HCT116 (cell line): ENCODE measurements around the gene PIM3. TPM values are rescaled to one million over a fixed set of nuclear protein-coding genes. Genes with fewer than 3 reads are reported as not detected.

Source experiments
- ATAC-seq: fragments of 200-7000 bp; cut with Tn5 transposase; 2 replicates; pipeline ENCODE4 v1.9.1; 2020; ENCODE audit warnings: mild to moderate bottlenecking, moderate library complexity
- BruUV-seq: library from RNA; stranded (reverse); fragments of 400-500 nt; replicated peaks from 2 replicates; lab custom pipeline; 2021; lab: Mats Ljungman, UMichigan
- CTCF ChIA-PET: fragments of 300-600 bp; sonication (Branson Sonifier 250); formaldehyde crosslinking; loops from one replicate; lab custom pipeline; 2021; ENCODE audit warnings: antibody characterized with exemption; lab: Charles Lee
- POLR2A ChIA-PET: fragments of 300-600, 350-600 bp; sonication (Branson Sonifier 250); formaldehyde crosslinking; loops from one replicate; lab custom pipeline; 2021; ENCODE audit warnings: antibody characterized with exemption; lab: Charles Lee
- RAD21 ChIA-PET, 2 experiments: fragments of 300-600 bp; sonication (Branson Sonifier 250); formaldehyde crosslinking; loops; one replicate each; lab custom pipeline; 2023; ENCODE audit warnings: low total read pairs in 2 of 2; ENCODE audit not compliant: uncharacterized antibody in 2 of 2, unreplicated experiment in 2 of 2, low non-redundant PET in 1 of 2; lab: Charles Lee
- DNase-seq: peaks from one replicate; pipeline ENCODE4 v3.0.0-alpha.2; 2010; ENCODE audit warnings: low read depth, low spot score
- H2AFZ ChIP-seq: fragments of 200-600 bp; shearing (Covaris generic), sonication (generic); 2 replicates; pipeline ENCODE4 v1.6.1; 2017; ENCODE audit warnings: low read depth, mixed run types, mixed read lengths, antibody characterized with exemption, low read length; ENCODE audit not compliant: poor library complexity, severe bottlenecking
- H3K27ac ChIP-seq: 2 replicates; pipeline ENCODE4 v1.5.1; 2012; ENCODE audit warnings: low read depth, low read length
- H3K27me3 ChIP-seq: fragments of 200-600 bp; sonication (generic); 2 replicates; pipeline ENCODE4 v1.6.1; 2016; ENCODE audit warnings: mixed run types, low read length, mixed read lengths; ENCODE audit not compliant: insufficient read depth
- H3K36me3 ChIP-seq, 2 experiments: fragments of 200-500 bp in 1 of 2; fragments of 200-600 bp in 1 of 2; sonication (Bioruptor generic) in 1 of 2; sonication (generic) in 1 of 2; 2 replicates each; pipeline versions ENCODE4 v1.5.1 to v1.6.1; 2014 to 2016; ENCODE audit warnings: low read length in 2 of 2, inconsistent platforms in 1 of 2, mixed read lengths in 1 of 2, mixed run types in 1 of 2; ENCODE audit not compliant: insufficient read depth in 2 of 2, control insufficient read depth in 1 of 2
- H3K4me1 ChIP-seq, 2 experiments: fragments of 200-600 bp in 1 of 2; sonication (generic) in 1 of 2; 2 replicates each; pipeline versions ENCODE4 v1.5.1 to v1.6.1; 2012 to 2017; ENCODE audit warnings: low read length in 2 of 2, inconsistent platforms in 1 of 2, mild to moderate bottlenecking in 1 of 2, mixed read lengths in 1 of 2, mixed run types in 1 of 2, moderate library complexity in 1 of 2; ENCODE audit not compliant: insufficient read depth in 2 of 2, control insufficient read depth in 1 of 2
- H3K4me2 ChIP-seq: fragments of 200-600 bp; sonication (generic); 2 replicates; pipeline ENCODE4 v1.6.1; 2017; ENCODE audit warnings: mixed run types, low read length, mixed read lengths
- H3K4me3 ChIP-seq, 2 experiments: fragments of 200-600 bp in 1 of 2; sonication (generic) in 1 of 2; replicated peaks in 1 of 2; 2 replicates each; pipeline ENCODE4 v1.5.1; 2011 to 2016; ENCODE audit warnings: low read length in 2 of 2, control low read depth in 1 of 2, low read depth in 1 of 2, mild to moderate bottlenecking in 1 of 2, mixed read lengths in 1 of 2, mixed run types in 1 of 2
- H3K79me2 ChIP-seq: fragments of 200-600 bp; sonication (generic); 2 replicates; pipeline ENCODE4 v1.6.1; 2017; ENCODE audit warnings: mild to moderate bottlenecking, mixed run types, low read length, moderate library complexity, mixed read lengths; ENCODE audit not compliant: insufficient read depth
- H3K9ac ChIP-seq: fragments of 200-600 bp; sonication (generic); 2 replicates; pipeline ENCODE4 v1.6.1; 2016; ENCODE audit warnings: low read length, mixed read lengths
- H3K9me2 ChIP-seq: fragments of 200-600 bp; sonication (generic), shearing (Covaris generic); 2 replicates; pipeline ENCODE4 v1.6.1; 2017; ENCODE audit warnings: mixed run types, mild to moderate bottlenecking, moderate library complexity; ENCODE audit not compliant: insufficient read depth
- H3K9me3 ChIP-seq, 2 experiments: fragments of 200-500 bp in 1 of 2; fragments of 200-600 bp in 1 of 2; sonication (Bioruptor generic) in 1 of 2; sonication (generic) in 1 of 2; 2 replicates each; pipeline ENCODE4 v1.6.1; 2014 to 2017; ENCODE audit warnings: low read length in 2 of 2, mixed read lengths in 2 of 2, inconsistent platforms in 1 of 2, low read depth in 1 of 2, mild to moderate bottlenecking in 1 of 2, mixed run types in 1 of 2, moderate library complexity in 1 of 2; ENCODE audit not compliant: control insufficient read depth in 1 of 2, insufficient read depth in 1 of 2
- H4K20me1 ChIP-seq: fragments of 200-600 bp; sonication (generic), shearing (Covaris generic); 2 replicates; pipeline ENCODE4 v1.6.1; 2017; ENCODE audit warnings: mixed run types, mild to moderate bottlenecking, moderate library complexity; ENCODE audit not compliant: insufficient read depth
- ATF3 ChIP-seq: IDR thresholded peaks from 2 replicates; pipeline ENCODE4 v1.6.1; 2012
- CEBPB ChIP-seq: IDR thresholded peaks from 2 replicates; pipeline ENCODE4 v1.6.1; 2012; ENCODE audit warnings: low read depth
- EGR1 ChIP-seq: IDR thresholded peaks from 2 replicates; pipeline ENCODE4 v1.6.1; 2012; ENCODE audit warnings: low read depth
- ELF1 ChIP-seq: IDR thresholded peaks from 2 replicates; pipeline ENCODE4 v1.6.1; 2012; ENCODE audit warnings: low read depth, borderline replicate concordance
- EZH2 ChIP-seq: fragments of 200-600 bp; sonication (generic); IDR thresholded peaks from 2 replicates; pipeline ENCODE4 v1.6.1; 2017; ENCODE audit warnings: antibody characterized with exemption, mixed run types
- JUND ChIP-seq: IDR thresholded peaks from 2 replicates; pipeline ENCODE4 v1.6.1; 2012
- POLR2A ChIP-seq: IDR thresholded peaks from 2 replicates; pipeline ENCODE4 v1.7.0; 2011; ENCODE audit warnings: borderline replicate concordance; ENCODE audit not compliant: insufficient read depth, insufficient read length; ENCODE audit errors: extremely low read depth
- RAD21 ChIP-seq: IDR thresholded peaks from 2 replicates; pipeline ENCODE4 v1.6.1; 2012; ENCODE audit warnings: low read depth, mild to moderate bottlenecking
- SRF ChIP-seq: IDR thresholded peaks from 2 replicates; pipeline ENCODE4 v1.6.1; 2012; ENCODE audit warnings: low read depth
- intact Hi-C: fragments of 100-400 bp; cut with micrococcal nuclease; formaldehyde crosslinking; loops from 2 replicates; pipeline ENCODE4 v1.10.0; 2022
- total RNA-seq: library from RNA; stranded (reverse); gene quantifications from one replicate; pipeline ENCODE4 v1.2.1, GENCODE V29; 2021; ENCODE audit not compliant: unreplicated experiment
- TF ChIP-seq, protein P1 (sequence below), 3 experiments: fragments of 200-600 bp in 1 of 3; sonication (generic) in 1 of 3; IDR thresholded peaks in 2 of 3; conservative IDR thresholded peaks in 1 of 3; 2 replicates each; pipeline ENCODE4 v1.5.1; 2012 to 2017; ENCODE audit warnings: low read depth in 2 of 3, low read length in 2 of 3, antibody characterized with exemption in 1 of 3, borderline replicate concordance in 1 of 3, control low read depth in 1 of 3, mild to moderate bottlenecking in 1 of 3, mixed read lengths in 1 of 3, mixed run types in 1 of 3, moderate library complexity in 1 of 3; ENCODE audit not compliant: insufficient read depth in 1 of 3
- TF ChIP-seq, protein P2 (sequence below): IDR thresholded peaks from 2 replicates; pipeline ENCODE4 v1.6.1; 2011; ENCODE audit warnings: mild to moderate bottlenecking, low read length, moderate library complexity; ENCODE audit not compliant: insufficient replicate concordance; ENCODE audit errors: extremely low read depth

PIM3 gene
- total RNA-seq, 1 experiment from 2014 or later = 116 TPM

- no peak for ATAC-seq
- ChIA-PET RAD21 (no interaction called here), CTCF (interaction anchor here (1.1 to 1.7 kb wide), 2 partner anchors 14 to 23 kb away, joined by 3 to 5 read pairs; no protein-coding TSS in a partner anchor), POLR2A (no interaction called here)
- no peak overlapping the region for H3K27ac ChIP-seq
- DNase-seq = no peak
- H3K79me2 ChIP-seq = no peaks in the 10 kb centered on the region
- no peak overlapping the region for H3K9ac ChIP-seq
- no peaks in the 10 kb centered on the region for H3K27me3 ChIP-seq
- H3K4me1 ChIP-seq = no peaks in the 10 kb centered on the region
- intact Hi-C loops = no loop called here
- H3K4me3 ChIP-seq = no peak overlapping the region
- no peaks in the 10 kb centered on the region for H4K20me1 ChIP-seq
- no peak overlapping the region for H2AFZ ChIP-seq
- no peaks in the 10 kb centered on the region for H3K36me3 ChIP-seq
- H3K9me2 ChIP-seq = no peaks in the 10 kb centered on the region
- H3K4me2 ChIP-seq = no peak overlapping the region
- BruUV-seq = no TSS peak
- H3K9me3 ChIP-seq = no peaks in the 10 kb centered on the region
- TF ChIP-seq POLR2A = no peak
- no peak for TF ChIP-seq CEBPB
- TF ChIP-seq ATF3 = no peak
- TF ChIP-seq SRF = no peak
These were observed 46.5 kb downstream of the PIM3 start for GRCh38 chr22:50007057-50007511.

GRCh38 chr22:50008151-50009040 lies 47.8 kb downstream of the PIM3 start:
- ChIA-PET RAD21 (no interaction called here), POLR2A (no interaction called here), CTCF (no interaction called here)
- TF ChIP-seq, protein P1, sequence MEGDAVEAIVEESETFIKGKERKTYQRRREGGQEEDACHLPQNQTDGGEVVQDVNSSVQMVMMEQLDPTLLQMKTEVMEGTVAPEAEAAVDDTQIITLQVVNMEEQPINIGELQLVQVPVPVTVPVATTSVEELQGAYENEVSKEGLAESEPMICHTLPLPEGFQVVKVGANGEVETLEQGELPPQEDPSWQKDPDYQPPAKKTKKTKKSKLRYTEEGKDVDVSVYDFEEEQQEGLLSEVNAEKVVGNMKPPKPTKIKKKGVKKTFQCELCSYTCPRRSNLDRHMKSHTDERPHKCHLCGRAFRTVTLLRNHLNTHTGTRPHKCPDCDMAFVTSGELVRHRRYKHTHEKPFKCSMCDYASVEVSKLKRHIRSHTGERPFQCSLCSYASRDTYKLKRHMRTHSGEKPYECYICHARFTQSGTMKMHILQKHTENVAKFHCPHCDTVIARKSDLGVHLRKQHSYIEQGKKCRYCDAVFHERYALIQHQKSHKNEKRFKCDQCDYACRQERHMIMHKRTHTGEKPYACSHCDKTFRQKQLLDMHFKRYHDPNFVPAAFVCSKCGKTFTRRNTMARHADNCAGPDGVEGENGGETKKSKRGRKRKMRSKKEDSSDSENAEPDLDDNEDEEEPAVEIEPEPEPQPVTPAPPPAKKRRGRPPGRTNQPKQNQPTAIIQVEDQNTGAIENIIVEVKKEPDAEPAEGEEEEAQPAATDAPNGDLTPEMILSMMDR (IDR thresholded peaks at IDR 0.05 in 2 of 3, conservative IDR thresholded peaks at IDR 0.05 in 1 of 3; ENCODE audit: borderline replicate concordance in 1 of 3, insufficient read depth in 1 of 3, low read depth in 2 of 3, low read length in 2 of 3) = no peak
- TF ChIP-seq EZH2 (no peak), RAD21 (no peak), EGR1 (no peak), JUND (no peak), CEBPB (no peak), POLR2A (no peak), ELF1 (no peak), ATF3 (no peak), SRF (no peak)
- TF ChIP-seq, protein P2, sequence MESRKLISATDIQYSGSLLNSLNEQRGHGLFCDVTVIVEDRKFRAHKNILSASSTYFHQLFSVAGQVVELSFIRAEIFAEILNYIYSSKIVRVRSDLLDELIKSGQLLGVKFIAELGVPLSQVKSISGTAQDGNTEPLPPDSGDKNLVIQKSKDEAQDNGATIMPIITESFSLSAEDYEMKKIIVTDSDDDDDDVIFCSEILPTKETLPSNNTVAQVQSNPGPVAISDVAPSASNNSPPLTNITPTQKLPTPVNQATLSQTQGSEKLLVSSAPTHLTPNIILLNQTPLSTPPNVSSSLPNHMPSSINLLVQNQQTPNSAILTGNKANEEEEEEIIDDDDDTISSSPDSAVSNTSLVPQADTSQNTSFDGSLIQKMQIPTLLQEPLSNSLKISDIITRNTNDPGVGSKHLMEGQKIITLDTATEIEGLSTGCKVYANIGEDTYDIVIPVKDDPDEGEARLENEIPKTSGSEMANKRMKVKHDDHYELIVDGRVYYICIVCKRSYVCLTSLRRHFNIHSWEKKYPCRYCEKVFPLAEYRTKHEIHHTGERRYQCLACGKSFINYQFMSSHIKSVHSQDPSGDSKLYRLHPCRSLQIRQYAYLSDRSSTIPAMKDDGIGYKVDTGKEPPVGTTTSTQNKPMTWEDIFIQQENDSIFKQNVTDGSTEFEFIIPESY = no peak
- Histone ChIP-seq H3K27ac (no peak overlapping the region), H3K36me3 (no peaks in the 10 kb centered on the region), H4K20me1 (no peaks in the 10 kb centered on the region), H3K4me3 (no peak overlapping the region), H3K9ac (no peak overlapping the region), H3K27me3 (no peaks in the 10 kb centered on the region), H3K79me2 (no peaks in the 10 kb centered on the region), H2AFZ (no peak overlapping the region), H3K4me1 (no peaks in the 10 kb centered on the region), H3K9me3 (no peaks in the 10 kb centered on the region), H3K4me2 (no peak overlapping the region), H3K9me2 (no peaks in the 10 kb centered on the region)
- intact Hi-C loops = no loop called here
- no peak for ATAC-seq
- no peak for DNase-seq
- no TSS peak for BruUV-seq
